IPS-11a (cell line): ENCODE results near the gene SCFD2.
"Not testable (repeated sequence)": the region's sequence is repeated elsewhere in the genome, so short reads cannot be mapped to it uniquely, and the experiment has no call there.

Source experiments
- H3K4me3 ChIP-seq: one replicate; pipeline ENCODE4 v1.5.1; 2013; ENCODE audit warnings: low read depth, low read length, control low read depth

The SCFD2 gene

DNA sequence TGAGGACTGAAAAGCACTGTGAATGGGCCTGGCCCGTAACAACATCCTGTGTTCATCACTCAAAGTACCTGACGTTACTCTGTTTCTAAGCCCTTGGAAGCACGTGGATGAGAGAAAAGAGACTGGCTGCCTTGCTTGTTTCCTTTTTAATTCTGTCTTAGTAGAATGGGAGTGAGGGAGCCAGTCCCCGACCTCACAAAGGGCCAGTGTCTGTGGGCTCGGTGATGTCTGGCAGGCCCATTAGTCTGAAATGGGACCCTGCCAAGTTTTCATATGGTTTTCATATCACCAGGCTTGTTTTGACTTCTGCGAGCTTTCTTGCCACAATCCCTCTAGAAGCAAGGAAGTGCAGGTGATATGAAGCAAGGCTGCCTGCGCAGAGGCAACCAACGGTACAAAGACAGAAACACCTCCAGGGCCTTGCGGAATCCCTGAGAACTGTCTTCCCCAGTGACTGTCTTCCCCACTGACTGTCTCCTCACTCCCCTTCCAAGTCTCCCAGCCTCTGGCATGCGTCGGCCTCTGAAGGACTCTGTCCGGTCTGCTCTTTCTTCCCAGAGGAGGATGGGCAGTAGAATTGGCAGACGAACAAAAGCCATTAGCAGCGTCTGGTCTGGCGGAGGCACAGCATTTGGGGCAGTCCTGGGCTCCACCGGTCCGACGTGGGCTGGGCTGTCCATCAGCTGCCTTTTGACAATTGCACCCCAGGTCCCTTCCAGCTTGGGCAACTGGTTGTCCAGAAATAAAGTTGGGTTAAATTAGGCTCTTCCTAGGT is 524.0 kb downstream of the SCFD2 start:
- H3K4me3 ChIP-seq, result no peak overlapping the region

DNA sequence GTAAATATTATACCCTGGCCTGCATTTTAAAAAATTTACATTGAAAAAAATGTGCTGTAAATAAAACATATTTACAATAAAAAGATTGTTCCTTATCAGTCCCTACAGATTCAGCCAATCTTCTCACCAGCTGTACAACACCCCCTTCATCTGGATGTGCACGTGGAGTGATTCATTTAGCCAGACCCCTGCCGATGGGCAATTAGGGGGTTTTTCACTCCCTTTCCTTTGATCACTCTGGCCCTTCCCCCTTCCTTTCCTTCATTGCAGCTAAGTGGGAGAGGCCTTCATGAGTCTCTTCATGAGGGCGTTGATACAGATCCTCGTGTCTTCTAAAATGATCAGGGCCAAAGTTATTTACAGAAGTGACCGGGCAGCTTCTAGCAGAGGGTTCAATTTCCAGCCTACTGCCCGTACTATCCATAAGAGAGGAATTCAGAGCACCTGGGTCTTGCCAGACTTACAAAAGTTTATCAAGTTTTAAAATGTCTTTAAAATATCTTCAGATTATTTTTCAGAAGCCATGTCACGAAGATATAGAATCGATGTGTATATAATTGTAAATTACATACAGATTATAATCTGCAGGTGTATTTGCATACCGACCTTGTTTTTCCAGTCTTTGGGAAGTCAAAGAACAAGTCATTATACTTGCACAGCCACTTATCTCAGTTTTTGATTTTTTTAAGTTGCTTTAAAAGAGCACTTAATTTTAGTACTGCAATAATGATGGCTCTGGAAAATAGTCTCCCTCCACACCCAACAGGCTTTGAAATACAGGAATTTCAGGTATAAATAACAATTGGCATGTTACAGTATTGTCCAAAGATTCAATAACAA is 525.1 kb downstream of the SCFD2 start:
- no peak overlapping the region for H3K4me3 ChIP-seq

DNA sequence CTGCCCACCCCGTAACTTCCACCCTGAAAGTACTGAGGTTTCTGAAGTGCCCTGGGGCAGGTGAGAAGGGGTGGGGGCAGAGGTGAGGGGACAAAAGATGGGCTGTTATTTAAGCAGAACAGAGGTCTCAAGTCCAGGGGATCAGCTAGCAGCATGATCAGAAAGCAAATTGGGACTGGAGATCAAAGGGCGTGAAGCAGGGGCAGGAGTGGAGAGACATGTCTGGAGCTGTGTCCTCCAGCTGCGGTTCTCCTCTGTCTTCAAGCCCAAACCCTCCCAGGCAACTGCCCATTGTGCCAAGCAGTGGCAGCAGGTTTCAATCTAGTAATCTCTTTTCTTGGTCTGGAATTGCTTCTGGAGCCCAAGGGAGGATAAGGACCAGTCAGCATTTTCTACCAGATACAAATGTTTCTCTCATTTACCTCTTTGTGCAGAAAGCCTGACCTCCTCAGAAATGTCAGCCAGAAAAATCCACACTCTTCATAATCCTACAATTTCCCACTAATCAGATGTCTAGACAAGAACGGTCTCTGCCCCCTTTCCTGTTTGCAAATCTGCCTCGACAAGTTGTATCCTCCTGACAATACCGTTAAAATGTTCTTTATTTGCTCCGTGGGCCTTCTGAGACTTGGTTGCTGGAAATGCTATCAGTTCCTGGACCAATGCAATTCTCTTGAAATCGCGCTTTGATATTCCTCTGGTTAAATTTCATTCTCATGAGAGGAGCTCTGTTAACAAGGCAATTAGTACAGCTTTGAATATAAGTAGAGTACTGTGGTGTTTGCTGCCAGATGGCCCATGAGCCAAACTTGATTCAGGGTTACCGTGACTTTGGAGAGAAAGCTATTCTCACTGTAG is 526.9 kb downstream of the SCFD2 start:
- H3K4me3 ChIP-seq, result no peak overlapping the region

DNA sequence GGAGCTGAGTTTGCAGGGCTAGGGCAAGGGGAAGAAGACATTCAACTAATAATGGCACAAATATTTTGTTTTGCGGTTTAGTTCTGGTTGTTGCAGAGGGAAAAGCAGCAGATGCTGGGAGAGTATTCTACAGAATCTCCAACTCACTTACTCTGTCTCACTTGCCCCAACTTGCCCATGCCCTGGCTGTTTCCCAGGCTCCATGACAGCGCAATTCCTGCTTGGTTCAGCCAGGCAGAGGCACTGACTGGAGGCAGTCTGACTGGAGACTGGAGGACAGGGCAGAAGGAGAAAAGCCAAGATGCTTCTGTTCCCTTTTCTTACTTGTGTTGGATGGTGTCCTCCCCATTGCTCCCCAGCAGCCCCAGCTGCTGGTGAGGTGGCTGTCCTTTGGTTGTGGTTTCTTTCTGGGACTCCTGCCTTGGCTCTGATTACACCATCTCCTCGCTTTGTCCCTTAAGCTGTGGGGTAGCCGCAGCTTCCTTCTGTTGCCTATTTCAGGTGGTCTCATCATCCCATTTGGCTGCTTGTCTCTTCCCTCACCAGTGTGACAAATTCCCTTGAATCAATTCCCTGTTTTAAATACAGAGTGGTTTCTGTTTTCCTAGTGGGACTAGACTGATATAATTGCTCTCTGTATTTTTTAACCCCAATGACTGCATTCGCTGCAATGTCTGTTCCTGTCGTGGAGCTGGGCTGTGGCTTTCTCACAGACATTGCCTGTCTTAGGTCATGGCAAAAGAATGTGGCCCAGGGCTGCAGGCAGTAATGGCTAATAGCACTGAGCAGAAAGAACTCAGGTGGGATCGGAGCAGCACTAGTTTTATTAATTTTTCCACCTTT is 527.9 kb downstream of the SCFD2 start:
- no peak overlapping the region for H3K4me3 ChIP-seq

DNA sequence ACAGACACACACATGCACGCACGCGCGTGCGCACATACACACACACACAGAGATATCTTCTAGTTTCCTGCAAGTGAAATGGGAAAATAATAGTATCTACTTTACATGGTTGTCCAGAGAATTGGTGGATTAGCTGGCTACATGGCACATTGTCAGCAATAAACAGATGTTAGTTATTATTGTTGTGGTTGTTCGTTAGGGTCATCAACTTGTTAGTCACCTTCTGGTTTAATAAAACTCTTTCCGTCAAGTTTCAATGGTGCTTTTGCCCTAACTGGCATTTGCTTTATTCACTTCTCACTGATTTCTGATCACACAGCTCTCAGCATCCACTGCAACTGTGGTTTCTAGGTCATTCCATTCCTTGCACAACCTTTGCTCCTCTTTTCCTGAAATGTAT is 529.2 kb downstream of the SCFD2 start:
- H3K4me3 ChIP-seq, result no peak overlapping the region

DNA sequence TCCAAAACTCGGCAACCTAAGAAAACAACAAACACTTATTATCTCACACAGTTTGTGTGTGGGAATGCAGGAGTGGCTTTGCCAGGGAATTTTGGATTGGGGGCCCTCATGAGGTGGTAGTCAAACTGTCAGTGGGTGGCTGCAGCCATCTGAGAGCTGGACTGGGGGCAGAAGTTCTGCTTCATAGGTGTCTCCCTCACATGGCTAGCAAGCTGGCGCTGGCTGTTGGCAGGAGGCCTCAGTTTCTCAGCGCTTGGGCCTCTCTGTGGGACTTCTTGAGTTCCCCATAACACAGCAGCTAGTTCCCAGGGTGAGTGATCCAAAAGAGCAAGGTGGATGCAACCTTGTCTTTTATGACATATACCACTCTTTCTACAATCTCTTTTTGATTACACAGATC is 529.7 kb downstream of the SCFD2 start:
- H3K4me3 ChIP-seq, result no peak overlapping the region

DNA sequence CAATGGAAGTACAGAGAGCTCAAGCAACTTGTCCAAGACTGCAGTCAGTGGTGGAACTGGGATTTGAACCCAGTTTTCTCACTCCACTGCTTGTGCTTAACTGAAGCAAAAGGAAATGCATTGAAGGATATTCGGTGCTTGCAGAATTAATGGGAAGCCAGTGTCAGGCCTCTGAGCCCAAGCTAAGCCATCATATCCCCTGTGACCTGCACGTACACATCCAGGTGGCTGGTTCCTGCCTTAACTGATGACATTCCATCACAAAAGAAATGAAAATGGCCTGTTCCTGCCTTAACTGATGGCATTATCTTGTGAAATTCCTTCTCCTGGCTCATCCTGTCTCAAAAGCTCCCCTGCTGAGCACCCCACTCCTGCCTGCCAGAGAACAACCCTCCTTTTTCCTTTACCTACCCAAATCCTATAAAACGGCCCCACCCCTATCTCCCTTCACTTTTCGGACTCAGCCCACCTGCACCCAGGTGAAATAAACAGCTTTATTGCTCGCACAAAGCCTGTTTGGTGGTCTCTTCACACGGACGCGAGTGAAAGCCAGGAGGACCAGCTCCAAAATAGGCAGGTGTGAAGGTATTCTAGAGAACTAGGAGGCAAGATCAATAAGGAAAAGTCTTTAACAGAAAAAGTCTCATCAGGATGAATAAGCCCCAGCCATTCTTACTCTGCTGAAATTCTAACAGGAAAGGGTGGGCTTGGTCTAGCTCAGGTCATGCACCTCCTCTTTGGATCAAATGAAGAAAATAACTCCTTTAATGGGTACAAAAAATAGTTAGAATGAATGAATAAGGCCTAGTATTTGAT is 531.0 kb downstream of the SCFD2 start:
- not testable (repeated sequence) for H3K4me3 ChIP-seq

DNA sequence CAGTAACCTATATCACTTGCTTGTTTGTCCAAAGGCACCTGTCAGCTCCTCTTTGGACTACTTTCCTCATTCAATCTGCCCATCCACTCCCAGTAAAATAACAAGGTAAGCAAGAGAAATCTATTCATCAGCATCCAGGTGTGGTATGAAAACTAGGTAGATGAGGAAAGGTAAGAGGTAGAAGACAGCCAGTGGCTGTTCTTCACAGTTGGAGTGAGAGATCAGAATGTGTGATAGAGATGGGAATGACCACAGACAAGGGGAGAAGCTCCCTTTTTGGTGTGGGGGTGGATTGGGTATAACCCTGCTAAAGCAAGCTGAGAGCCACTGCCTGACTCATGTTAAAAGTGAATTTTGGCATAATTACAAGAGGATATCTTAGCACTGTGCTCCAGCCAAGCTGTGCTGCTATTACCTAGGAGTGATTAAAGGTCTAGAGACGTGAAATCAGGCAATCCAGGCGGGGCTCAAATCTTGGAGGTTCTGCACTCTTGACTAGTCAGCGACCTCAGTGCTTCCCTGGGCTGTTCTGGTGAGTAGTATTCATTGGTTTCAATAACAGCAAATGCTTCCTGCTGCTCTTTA is 531.8 kb downstream of the SCFD2 start:
- H3K4me3 ChIP-seq, result no peak overlapping the region

DNA sequence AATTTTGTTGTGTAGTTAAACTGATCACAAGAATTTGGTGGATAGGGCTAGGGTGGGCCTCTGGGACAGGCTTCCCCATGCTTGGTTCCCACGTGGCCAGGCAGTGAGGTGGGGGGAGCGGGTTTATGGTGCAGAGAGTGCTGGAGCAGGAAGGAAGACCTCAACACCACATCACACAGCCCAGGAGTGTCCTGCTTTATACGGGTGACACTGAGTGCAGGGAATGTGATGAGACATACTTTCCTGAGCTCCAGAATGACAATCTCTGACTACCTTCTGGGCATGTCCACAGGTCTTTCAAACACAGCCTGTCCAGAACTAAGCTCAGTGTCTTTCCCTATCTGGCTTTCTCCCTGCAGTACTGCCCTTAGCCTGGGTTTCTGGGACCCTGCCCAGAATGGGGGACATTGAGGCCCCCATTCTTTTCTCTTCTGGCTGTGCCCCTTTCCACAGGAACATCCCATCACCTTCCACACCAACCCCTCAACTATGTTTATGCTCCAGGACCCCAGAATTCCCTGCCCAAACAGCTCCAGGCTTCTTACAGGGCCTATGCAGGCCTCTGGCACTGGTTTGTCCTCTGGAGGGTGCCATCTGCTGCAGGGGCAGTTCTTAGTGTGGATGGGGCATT is 540.3 kb downstream of the SCFD2 start:
- H3K4me3 ChIP-seq, result no peak overlapping the region

DNA sequence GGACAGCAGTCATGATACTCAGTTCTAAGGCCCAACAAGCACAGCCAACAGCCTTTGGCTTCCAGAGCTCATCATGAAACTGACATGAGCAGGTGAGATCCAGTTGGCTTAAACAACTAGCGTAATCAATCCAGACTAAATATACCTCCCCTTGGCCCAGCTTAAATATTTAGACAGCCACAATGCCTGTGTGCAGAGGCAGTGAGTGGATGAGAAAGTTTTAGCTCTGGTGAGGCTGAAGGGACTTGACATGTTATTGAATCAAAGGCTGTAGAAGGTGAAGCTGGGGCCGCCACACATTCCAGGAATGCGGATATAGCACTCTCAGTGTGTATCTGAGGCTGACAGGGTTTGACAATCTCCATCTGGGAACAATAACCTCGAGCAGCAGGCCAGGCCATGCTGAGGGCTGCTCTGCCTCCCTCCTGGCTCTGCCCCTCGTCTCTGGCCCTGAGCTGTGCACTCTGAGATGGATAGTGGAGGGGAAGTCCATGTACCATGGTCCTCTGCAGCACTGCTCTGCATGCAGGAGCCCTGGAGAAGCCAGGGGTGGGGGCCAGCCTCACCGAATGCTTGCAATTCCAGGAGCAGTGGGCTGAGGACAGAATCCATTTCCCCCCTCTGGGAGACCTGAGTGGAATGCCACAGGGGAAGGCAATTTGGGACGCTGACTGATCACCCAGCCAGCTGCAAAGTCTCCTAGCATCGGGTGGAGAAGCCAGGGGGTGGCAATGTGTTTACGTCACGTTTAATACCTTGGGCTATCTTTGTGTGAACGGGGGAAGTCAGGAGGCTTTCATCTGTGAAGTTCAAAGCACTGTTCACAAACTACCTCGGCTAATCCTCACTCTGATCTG is 541.0 kb downstream of the SCFD2 start:
- H3K4me3 ChIP-seq, result no peak overlapping the region

DNA sequence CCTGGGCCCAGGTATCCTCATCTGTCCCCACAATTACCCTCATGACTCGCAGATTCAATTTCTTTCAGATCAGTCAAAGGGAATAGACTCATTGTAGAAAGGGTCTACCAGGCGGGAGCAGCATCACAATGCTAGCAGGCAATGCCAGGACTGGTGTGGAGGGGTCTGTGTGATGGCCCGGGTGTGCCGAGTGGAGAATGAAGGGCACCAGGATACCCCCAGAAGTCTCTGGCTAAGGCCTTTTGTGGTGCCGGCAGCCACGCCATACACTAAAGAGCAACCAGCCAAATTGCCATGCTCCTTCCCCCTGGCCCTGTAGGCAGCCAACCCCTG is 541.6 kb downstream of the SCFD2 start:
- H3K4me3 ChIP-seq, result no peak overlapping the region

DNA sequence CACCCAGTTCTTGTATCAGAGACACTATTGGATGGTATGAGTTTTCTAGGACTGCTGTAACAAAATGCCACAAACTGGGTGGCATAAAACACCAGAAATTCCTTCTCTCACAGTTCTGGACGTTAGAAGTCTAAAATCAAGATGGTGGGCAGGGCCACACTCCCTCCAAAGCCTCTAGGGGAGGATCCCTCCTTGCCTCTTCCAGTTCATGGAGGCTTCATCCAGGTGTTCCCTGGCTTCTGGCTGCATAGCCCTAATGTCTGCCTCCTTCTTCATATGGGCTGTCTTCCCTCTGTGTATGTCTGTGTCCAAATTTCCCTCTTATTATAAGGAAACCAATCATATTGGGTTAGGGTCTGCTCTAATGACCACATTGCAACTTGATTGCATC is 542.2 kb downstream of the SCFD2 start:
- H3K4me3 ChIP-seq, result no peak overlapping the region
